Measurements from ENCODE around the gene CREM.

Gene CREM

DNA sequence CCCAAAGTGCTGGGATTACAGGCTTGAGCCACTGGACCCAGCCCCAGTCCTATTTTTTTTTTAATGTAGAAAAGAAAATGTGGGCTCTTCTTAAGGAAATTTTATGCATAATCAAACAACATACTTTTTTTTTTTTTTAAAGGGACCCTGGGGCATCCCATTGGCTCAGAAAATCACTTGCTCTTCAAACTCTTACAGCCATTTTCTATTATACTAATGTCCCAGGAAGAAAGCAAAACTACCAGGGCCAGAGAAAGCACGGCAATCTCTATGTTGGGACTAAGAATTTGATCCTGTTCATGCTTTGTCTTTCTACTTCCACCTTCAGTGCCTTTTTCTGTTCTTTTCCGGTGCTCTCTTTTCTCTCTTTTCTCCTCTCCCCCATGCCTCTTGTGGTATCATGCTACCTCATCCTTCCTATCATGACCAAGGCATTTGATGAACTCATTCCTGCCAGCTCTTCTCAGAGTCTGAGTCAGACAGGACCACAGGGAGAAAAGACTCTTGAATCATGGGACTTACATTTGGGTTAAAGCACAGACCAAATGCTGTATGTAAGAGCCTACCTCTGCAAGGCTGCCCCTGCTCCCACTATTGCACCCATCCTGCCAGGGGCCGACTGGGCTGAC, 133.2 kb downstream of the CREM start:
- Mint-ChIP-seq H3K9me3 (peaks cover 16% of the 10 kb centered on the region), H3K27ac (no peak overlapping the region), H3K36me3 (ENCODE audit: low read depth) (no peaks in the 10 kb centered on the region), H3K4me3 (no peak overlapping the region), H3K27me3 (peaks cover 4% of the 10 kb centered on the region), H3K4me1 (ENCODE audit: low read depth) (peaks cover 5% of the 10 kb centered on the region)
- intact Hi-C loops (cut with micrococcal nuclease), result no loop called here

DNA sequence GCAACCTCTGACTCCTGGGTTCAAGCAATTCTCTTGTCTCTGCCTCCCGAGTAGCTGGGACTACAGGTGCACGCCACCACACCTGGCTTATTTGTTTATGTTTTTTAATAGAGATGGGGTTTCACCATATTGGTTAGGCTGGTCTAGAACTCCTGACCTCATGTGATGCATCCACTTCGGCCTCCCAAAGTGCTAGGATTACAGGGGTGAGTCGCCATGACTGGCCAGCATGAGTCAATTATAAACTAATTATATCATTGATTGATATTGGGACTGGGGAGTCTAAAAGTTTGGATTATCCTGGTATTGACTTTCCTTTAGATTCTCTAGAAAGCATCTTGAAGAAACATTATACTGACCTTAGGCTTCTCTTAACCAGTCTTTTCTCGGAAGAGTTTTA, 135.8 kb downstream of the CREM start:
- Mint-ChIP-seq H3K36me3 (ENCODE audit: low read depth) (no peaks in the 10 kb centered on the region), H3K27ac (no peak overlapping the region), H3K27me3 (peaks cover 1% of the 10 kb centered on the region), H3K9me3 (peaks cover 9% of the 10 kb centered on the region), H3K4me1 (ENCODE audit: low read depth) (peaks cover 18% of the 10 kb centered on the region), H3K4me3 (no peak overlapping the region)
- intact Hi-C loops (cut with micrococcal nuclease), result no loop called here
